Activated CD4-positive, alpha-beta T cell treated with anti-CD3 and anti-CD28 coated beads for 1 hour (primary cell): ENCODE data around the gene TMEM138.
"Not testable (repeated sequence)": the region's sequence is repeated elsewhere in the genome, so short reads cannot be mapped to it uniquely, and the experiment has no call there.

Experiments
- DNase-seq: peaks from one replicate; pipeline ENCODE4 v3.0.0-alpha.2; 2020

Gene TMEM138

GRCh38 chr11:61367406-61367805 lies 5.2 kb downstream of the TMEM138 start:
- no peak for DNase-seq

- no peak for DNase-seq
These were observed 6.5 kb downstream of the TMEM138 start for GRCh38 chr11:61368646-61369045.

- no peak for DNase-seq
These were observed 7.5 kb downstream of the TMEM138 start for GRCh38 chr11:61369372-61370348.

- DNase-seq, result no peak
These were observed 8.3 kb downstream of the TMEM138 start for GRCh38 chr11:61370349-61371005.

GRCh38 chr11:61372659-61373420 lies 10.7 kb downstream of the TMEM138 start:
- DNase-seq, result no peak

GRCh38 chr11:61375761-61376108 lies 13.6 kb downstream of the TMEM138 start:
- no peak for DNase-seq

- no peak for DNase-seq
These were observed 15.4 kb downstream of the TMEM138 start for GRCh38 chr11:61377461-61378160.

GRCh38 chr11:61378713-61379313 lies 16.6 kb downstream of the TMEM138 start:
- DNase-seq, result no peak

GRCh38 chr11:61380884-61381283 lies 18.7 kb downstream of the TMEM138 start:
- no peak for DNase-seq

- DNase-seq, result not testable (repeated sequence)
These were observed 21.7 kb downstream of the TMEM138 start for GRCh38 chr11:61383859-61384258.

GRCh38 chr11:61384271-61385242 lies 22.4 kb downstream of the TMEM138 start:
- no peak for DNase-seq

GRCh38 chr11:61390161-61390560 lies 28.0 kb downstream of the TMEM138 start:
- no peak for DNase-seq

- DNase-seq, result no peak
These were observed 30.9 kb downstream of the TMEM138 start for GRCh38 chr11:61392981-61393595.

GRCh38 chr11:61401173-61401572 lies 39.0 kb downstream of the TMEM138 start:
- DNase-seq, result no peak

- DNase-seq, result no peak
These were observed 39.4 kb downstream of the TMEM138 start for GRCh38 chr11:61401573-61401972.

GRCh38 chr11:61403658-61404057 lies 41.5 kb downstream of the TMEM138 start:
- DNase-seq, result no peak

- no peak for DNase-seq
These were observed 41.9 kb downstream of the TMEM138 start for GRCh38 chr11:61404103-61404502.

GRCh38 chr11:61404641-61405040 lies 42.5 kb downstream of the TMEM138 start:
- no peak for DNase-seq

GRCh38 chr11:61406067-61406466 lies 43.9 kb downstream of the TMEM138 start:
- no peak for DNase-seq

GRCh38 chr11:61406991-61407728 lies 45.0 kb downstream of the TMEM138 start:
- no peak for DNase-seq
